HG03025 (cell line): ENCODE data around the gene SLC27A5.
A peak's percentile ranks its signal among the peaks of the same experiment; 100 is the strongest.
"Not testable (repeated sequence)": the region's sequence is repeated elsewhere in the genome, so short reads cannot be mapped to it uniquely, and the experiment has no call there.

Source experiments
- ATAC-seq: cut with Tn5 transposase; IDR thresholded peaks from one replicate; pipeline ENCODE4 v1.9.1; 2021; ENCODE audit warnings: mild to moderate bottlenecking, moderate library complexity; ENCODE audit not compliant: unreplicated experiment, low FRiP score

SLC27A5 gene

GRCh38 chr19:58507602-58508223 is 4.1 kb downstream of the SLC27A5 start:
- ATAC-seq: not testable (repeated sequence)

DNA sequence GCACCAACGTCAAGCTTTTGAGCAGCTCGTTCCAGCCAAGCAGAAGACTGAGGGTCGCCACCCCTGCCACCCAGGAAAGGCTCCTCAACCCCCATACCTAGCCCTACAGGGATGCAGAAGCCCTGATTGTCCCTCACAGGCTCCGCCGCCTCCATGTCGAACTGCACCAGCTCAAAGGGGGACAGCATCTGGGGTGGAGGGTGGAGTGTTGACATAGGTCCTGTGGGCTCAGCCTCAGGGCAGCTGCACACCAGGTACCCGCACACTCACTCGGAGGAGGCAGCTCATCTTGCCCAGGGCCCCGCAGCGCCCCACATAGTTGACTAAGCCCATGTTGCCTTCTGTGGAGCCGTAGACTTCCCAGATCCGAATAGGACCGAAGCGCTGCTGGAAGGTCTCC is 11.6 kb downstream of the SLC27A5 start:
- ATAC-seq: no peak

DNA sequence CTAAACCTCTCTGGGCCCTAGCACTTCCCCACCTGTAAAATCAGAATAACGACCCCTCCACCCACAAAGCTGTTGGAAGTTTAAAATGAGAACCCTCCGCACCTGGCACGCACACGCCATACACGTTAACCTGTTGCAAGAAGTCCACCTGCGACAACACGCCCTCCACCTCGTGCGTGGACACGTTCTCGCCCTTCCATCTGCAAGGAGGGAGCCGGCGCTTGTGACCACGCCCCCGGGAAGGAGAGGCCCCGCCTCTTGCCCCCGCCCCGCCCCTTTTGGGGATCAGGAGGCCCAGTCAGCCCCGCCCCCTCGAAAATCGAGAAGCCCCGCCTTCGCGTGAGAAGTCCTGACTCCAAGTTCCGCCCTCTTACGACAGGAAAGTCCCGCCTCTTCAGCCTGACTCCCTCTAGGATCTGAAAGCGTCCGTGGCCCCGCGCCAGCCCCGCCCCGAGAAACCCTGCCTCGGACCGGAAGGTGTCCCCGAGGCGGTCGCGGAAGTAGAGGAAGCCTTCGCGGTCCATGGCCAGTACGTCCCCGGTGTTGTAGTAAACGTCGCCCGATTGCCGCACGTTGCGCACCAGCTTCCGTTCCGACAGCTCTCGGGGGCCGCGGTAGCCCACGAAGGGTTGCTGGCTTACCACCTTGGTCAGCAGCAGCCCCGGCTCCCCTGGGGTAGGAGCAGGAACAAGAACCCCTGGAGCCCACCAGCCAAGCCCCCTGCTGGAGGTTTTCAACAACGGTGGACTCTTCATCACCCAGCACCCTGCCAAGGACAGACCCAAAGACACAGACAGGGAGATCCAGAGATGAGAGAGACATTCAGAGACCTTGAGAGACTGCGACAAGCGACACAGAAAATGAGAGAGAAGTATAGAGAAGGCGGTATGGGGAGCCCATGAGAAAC is 12.5 kb downstream of the SLC27A5 start:
- ATAC-seq: peak; percentile 80

GRCh38 chr19:58498316-58499020 is 13.3 kb downstream of the SLC27A5 start:
- no peak for ATAC-seq

DNA sequence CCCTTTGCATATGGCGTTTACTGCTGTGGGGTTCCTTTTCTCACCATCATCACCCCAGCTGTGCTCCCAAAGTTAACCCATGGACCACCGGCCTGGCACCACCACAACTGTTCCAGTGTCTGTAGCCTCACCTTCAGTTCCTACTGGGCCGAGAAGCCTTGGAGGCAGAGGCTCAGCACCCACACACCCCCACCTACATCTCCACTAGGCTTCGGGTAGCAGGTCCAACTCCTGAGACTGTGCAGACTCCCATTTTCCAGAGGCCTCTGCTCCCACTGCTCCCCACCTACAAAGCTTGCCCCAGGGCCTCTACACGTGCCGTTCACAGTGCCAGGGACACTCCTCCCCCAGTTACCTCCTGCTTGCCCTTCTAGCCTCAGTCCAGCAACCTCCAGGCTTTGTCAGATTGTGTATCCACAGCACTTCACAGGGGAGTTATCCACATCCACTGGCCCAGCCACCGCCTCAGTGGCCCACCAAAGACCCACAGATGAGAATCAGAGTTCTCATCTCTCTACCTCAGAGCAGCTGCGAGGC is 14.1 kb downstream of the SLC27A5 start:
- no peak for ATAC-seq

GRCh38 chr19:58492265-58492664 is 19.5 kb downstream of the SLC27A5 start:
- ATAC-seq: no peak

- ATAC-seq: no peak
Measured at GRCh38 chr19:58491393-58491792, 20.4 kb downstream of the SLC27A5 start.

GRCh38 chr19:58484349-58484748 is 27.4 kb downstream of the SLC27A5 start:
- not testable (repeated sequence) for ATAC-seq

DNA sequence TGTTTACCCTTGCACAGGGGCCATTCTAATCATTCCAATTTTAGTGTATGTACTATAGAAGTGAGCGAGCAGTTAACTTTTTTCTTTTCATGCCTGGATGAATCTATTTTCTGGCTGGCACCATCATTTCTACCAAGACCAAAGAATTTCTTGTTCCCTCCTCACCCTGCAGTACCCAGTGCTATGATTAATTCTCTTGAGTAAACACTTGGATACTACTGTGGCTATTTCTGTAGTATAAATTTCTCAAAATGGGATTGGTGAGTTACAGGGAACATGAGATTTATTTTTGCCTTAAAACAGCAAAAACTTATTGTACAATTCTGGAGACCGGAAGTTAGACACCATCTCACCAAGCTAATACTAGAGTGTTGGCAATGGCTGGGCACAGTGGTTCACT is 28.0 kb downstream of the SLC27A5 start:
- no peak for ATAC-seq

- no peak for ATAC-seq
Measured at GRCh38 chr19:58482372-58482771, 29.4 kb downstream of the SLC27A5 start.

- ATAC-seq: no peak
Measured at GRCh38 chr19:58480831-58481230, 31.0 kb downstream of the SLC27A5 start.

- ATAC-seq: no peak
Measured at GRCh38 chr19:58480481-58480830, 31.3 kb downstream of the SLC27A5 start.

GRCh38 chr19:58479736-58480480 is 31.9 kb downstream of the SLC27A5 start:
- no peak for ATAC-seq

- no peak for ATAC-seq
Measured at GRCh38 chr19:58479303-58479702, 32.5 kb downstream of the SLC27A5 start.

DNA sequence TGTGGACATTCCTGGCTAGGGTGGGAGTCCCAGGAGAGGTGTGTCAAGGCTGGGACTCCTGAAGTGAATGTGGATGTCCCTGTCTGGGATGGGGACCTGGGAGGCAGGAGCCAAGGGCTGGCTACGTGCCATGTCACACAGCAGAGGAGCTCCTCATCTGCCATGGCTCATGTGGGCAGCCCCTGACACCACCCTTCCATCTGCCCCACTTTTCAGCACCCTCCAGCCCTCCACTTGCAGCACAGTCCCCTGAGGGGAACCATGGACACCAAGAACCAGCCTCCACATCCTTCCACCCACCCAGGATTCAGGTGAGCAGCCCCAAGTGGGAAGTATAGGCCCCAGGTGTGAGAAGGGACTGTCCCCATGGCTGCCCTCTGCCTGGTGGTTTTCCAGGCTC is 33.9 kb downstream of the SLC27A5 start:
- no peak for ATAC-seq

GRCh38 chr19:58477130-58477529 is 34.7 kb downstream of the SLC27A5 start:
- no peak for ATAC-seq

- ATAC-seq: no peak
Measured at GRCh38 chr19:58476498-58477015, 35.2 kb downstream of the SLC27A5 start.

DNA sequence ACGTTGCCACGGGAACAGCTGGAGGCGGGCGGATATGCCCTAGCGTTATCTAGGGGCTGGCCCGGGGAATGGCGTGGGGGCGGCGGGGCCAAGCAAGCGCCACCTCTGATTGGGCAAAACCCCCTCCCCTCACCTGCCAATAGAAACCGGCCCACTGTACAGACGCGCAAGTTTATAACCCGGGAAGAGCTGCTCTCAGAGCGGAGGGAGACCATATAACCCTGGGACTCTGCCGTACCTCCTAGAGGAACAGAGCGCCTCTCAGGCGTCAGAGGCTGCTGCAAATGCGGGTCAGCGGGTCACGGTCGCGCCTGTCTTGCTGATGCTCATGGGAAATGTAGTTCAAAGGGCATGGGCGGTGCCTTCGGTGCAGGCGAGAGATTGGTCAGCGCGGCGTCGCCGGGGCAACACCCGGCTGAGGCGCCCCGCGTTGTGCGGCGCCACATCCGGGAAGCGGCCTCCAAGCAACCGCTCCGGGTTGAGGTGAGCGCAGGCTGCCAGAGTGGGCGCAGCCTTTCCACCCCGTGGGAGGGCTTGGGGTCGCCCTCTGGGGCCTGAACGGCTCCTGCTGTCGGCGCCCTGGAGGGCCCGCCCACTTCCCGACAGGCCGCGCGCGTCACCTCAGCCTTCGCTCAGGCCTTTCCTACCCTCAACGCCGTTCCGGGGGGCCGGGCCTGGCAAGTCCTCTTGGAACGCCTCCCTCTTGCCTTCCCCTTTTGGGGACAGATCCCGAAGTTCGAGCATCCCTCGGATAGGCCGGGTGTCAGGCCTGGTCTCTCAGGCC is 35.9 kb downstream of the SLC27A5 start, which contains the start of gene ZNF446:
Gene ZNF446 (plus strand): TSS at position 639 of the 784 bp plus-strand sequence. CDS start 867 bp downstream, outside the sequence.
- peak; percentile 69 for ATAC-seq

DNA sequence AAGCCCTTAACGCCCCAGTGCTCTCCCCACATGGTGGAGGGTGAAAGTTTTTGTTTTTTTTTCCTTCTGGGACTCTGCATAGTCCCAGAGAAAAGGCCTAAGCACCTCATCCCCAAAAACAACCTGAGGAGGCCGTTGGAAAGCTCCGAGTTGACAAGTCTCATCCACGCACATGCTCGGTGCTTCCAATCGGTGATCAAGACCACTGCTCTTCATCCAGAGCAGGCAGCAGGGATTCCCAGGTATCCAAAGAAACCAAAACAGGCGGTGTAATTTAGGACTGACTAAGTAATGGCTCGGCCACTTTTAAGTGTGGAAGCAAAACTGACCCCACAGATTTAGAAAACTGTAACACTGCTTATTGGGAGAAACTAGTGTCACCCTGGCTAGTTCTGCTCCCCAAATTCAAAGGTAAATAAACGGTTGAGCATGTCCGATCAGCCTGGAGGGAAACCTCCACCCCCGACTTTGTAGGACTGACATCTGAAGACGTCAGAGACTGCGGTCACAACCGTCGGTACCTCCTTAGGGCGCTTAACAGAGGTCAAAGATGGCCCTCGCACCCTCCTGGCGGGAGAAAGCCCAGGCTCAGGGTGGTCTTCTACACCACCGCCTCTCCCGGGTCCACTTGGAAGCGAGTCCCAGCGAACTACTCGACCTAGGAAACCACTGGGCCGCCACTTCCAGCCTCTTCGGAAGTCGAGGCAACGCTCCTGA is 36.6 kb downstream of the SLC27A5 start:
- no peak for ATAC-seq
